HG02943 (cell line): ENCODE measurements around the gene HOXD3.

ENCODE experiments used
- ATAC-seq: cut with Tn5 transposase; IDR thresholded peaks from one replicate; pipeline ENCODE4 v1.9.1; 2021; ENCODE audit warnings: mild to moderate bottlenecking, low read depth, moderate library complexity; ENCODE audit not compliant: unreplicated experiment

The HOXD3 gene

GRCh38 chr2:176161825-176162626 lies 4.9 kb downstream of the HOXD3 start:
- no peak for ATAC-seq

- ATAC-seq, result no peak
Measured at GRCh38 chr2:176162911-176163671, 6.0 kb downstream of the HOXD3 start.

GRCh38 chr2:176163672-176164056 lies 6.6 kb downstream of the HOXD3 start:
- ATAC-seq, result no peak

GRCh38 chr2:176164201-176164600 lies 7.1 kb downstream of the HOXD3 start:
- no peak for ATAC-seq

- ATAC-seq, result no peak
Measured at GRCh38 chr2:176164611-176165369, 7.7 kb downstream of the HOXD3 start.

GRCh38 chr2:176165370-176166050 lies 8.4 kb downstream of the HOXD3 start:
- no peak for ATAC-seq

GRCh38 chr2:176166272-176166671 lies 9.2 kb downstream of the HOXD3 start:
- no peak for ATAC-seq

GRCh38 chr2:176167398-176167797 lies 10.3 kb downstream of the HOXD3 start:
- ATAC-seq, result no peak

- ATAC-seq, result no peak
Measured at GRCh38 chr2:176169181-176169580, 12.1 kb downstream of the HOXD3 start.

GRCh38 chr2:176169711-176170110 lies 12.6 kb downstream of the HOXD3 start:
- no peak for ATAC-seq

- ATAC-seq, result no peak
Measured at GRCh38 chr2:176170602-176171305, 13.6 kb downstream of the HOXD3 start.

- no peak for ATAC-seq
Measured at GRCh38 chr2:176171351-176172006, 14.4 kb downstream of the HOXD3 start.

- no peak for ATAC-seq
Measured at GRCh38 chr2:176172007-176172894, 15.1 kb downstream of the HOXD3 start.

GRCh38 chr2:176172895-176173566 lies 15.9 kb downstream of the HOXD3 start:
- ATAC-seq, result no peak

- ATAC-seq, result no peak
Measured at GRCh38 chr2:176173567-176174381, 16.7 kb downstream of the HOXD3 start.

- ATAC-seq, result no peak
Measured at GRCh38 chr2:176174382-176174823, 17.3 kb downstream of the HOXD3 start.
